NCI-H446 treated with DMSO at 0.1 percent for 48 hours (cell line): ENCODE results near the gene ZP3.
"Not testable (repeated sequence)": the region's sequence is repeated elsewhere in the genome, so short reads cannot be mapped to it uniquely, and the experiment has no call there.

Experiments used
- DNase-seq: peaks from one replicate; lab custom pipeline; 2025; lab: John Stamatoyannopoulos, UW

Gene ZP3

DNA sequence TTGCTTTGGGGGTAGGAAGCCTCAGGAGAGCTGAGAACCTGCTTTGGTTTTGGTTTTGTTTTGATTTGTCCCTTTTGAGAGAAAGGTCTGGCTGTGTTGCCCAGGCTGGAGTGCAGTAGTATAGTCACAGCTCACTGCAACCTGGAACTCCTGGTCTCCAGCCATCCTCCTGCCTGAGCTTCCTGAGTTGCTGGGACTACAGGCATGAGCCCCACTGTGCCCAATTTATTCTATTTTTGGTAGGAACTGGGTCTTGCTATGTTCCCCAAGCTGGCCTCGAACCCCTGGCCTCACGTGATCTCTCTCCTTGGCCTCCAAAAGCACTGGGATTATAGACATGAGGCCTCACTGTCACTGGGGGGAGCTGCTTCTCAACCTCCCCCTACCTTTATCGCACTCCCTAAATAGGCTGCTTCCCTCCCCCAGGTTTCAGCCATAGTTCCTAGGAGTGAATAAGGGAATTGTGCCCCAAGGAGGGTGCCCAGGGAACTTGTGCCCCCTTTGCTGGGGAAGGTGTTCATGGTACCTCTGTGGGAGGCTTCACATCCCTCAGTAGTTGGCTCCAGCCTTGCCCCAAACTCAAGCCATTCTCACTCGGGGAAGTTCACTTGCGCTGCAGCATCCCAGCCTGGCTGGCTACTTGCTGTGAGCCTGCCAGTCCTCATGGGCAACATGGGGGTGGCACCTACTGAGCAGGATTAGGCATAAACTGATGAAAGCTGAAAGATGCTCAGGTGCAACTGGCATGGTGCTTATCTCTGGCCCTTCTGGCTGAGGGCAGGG is 18.1 kb downstream of the ZP3 start:
- not testable (repeated sequence) for DNase-seq

GRCh38 chr7:76443846-76444245 is 19.1 kb downstream of the ZP3 start:
- DNase-seq: not testable (repeated sequence)

DNA sequence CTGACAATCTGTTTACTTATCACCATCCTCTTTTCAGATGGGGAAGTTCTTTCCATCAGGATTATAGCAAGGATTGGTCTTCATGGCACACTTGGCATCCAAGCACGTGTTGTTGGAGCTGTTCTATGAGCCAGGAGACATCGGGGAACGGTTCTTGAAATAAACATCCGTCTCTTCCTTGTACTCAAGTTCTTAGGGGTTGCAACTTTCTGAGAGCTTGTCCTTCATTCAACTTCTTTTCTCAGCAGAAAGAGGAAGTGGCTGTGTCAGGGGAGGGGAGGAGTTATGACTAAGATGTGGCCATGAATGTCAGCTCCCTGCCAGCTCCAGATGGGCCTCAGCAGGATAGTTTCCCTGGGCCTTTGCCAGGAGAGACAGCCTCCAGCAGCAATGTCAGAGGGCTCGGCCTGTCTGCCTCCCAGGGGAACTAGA is 20.8 kb downstream of the ZP3 start:
- DNase-seq: peak; percentile 35

DNA sequence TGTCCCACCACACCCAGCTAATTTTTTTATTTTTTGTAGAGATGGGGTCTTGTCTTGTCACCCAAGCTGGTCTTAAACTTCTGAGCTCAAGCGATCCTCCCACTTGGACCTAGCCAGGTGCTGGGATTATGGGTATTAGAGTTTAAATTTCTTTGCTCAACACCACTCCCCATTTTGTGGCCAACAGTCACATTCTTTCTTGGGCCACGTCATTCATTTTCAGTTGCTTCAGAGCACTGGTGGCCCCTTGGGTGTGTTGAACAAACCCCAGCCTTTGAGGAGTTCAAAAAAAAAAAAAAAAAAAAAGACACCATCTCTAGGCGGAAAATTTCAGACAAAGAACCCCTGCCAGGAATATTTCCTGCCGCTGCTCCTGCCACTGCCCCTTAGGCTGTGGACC is 32.3 kb downstream of the ZP3 start:
- DNase-seq: not testable (repeated sequence)

DNA sequence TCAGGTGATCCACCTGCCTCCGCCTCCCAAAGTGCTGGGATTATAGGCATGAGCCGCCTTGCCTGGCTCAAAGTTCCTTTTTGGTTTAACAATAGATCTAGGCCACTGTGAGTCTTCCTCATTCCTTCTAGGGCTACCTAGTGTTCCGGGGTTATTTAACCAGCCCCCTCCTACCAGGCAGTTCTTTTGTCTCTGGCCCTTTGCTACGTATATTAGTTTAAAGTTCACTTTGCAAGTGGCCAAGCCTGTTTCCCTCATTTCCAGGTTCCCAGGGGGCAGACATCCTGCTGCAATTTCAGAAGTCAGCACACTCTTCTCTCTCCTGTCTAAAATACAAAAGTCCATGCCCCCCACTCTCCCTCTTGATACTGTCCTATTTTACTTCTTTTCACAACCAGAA is 33.8 kb downstream of the ZP3 start:
- DNase-seq: not testable (repeated sequence)

DNA sequence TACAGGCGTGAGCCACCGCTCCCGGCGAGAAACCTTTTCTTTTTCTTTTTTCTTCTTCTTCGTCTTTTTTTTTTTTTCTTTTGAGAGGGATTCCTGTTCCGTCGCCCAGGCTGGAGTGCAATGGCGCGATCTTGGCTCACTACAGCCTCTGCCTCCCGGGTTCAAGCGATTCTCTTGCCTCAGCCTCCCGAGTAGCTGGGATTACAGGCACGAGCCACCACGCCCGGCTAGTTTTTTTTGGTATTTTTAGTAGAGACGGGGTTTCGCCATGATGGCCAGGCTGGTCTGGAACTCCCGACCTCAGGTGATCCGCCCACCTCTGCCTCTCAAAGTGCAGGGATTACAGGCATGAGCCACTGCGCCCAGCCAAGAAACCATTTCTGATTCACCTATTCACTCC is 36.0 kb downstream of the ZP3 start:
- not testable (repeated sequence) for DNase-seq

DNA sequence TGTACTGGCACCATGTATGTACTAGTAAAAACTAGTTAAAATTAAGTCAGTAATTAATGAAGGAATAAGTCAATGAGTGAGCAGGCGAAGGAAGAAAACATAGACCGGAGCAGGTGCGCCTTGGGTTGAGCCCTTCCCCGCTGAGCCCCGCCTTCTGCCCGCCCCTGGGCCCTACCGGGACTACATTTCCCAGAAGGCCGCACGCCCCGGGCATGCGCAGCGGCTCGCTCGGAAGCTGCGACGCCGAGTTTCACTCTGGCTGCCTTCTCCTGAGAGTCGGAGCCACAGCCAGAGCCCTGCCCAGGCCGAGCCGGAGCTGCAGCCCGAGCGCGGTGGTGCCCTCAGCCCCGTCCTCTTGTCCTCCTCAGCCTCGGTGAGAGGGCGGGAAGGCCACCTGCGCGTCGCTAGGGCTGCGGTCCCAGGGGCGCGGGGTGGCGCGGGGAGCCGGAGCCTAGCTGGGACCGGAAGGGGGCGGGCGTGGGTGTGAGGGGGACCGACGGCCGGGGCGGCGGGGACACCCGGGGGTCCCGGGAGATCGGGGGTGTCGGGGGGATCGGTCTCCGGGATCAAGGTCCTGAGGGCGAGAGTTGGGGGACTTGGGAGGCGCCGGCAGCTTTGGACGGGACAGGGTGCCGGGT is 36.8 kb downstream of the ZP3 start, which contains the start of gene DTX2:
TSS of gene DTX2 (plus strand) at position 246 of the 638 bp plus-strand sequence. CDS start 18,801 bp downstream, outside the sequence.
- DNase-seq: not testable (repeated sequence)

- not testable (repeated sequence) for DNase-seq
Measured at GRCh38 chr7:76462271-76462882, 37.6 kb downstream of the ZP3 start.

- DNase-seq: not testable (repeated sequence)
Measured at GRCh38 chr7:76464959-76465358, 40.2 kb downstream of the ZP3 start.

DNA sequence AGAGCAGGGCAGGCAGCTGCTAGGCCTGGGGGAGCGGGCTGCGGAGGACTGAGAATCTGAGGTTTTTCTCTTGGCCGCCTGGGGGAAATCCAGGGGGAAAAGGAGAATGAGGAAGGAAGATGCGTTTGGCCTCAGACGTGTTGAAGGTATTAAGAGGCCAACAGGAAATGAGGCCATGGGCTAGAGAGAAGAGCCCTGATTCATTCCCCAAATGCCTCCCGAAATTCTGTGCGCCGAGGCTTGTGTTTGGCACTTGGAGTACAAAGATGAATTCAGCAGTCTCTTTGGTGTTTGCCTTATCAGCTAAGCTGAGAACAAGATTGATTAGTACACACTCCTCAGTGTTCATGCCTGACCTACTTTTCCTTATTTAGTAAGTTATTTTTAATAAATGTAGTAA is 41.2 kb downstream of the ZP3 start:
- DNase-seq: not testable (repeated sequence)

- not testable (repeated sequence) for DNase-seq
Measured at GRCh38 chr7:76467743-76468404, 43.1 kb downstream of the ZP3 start.

DNA sequence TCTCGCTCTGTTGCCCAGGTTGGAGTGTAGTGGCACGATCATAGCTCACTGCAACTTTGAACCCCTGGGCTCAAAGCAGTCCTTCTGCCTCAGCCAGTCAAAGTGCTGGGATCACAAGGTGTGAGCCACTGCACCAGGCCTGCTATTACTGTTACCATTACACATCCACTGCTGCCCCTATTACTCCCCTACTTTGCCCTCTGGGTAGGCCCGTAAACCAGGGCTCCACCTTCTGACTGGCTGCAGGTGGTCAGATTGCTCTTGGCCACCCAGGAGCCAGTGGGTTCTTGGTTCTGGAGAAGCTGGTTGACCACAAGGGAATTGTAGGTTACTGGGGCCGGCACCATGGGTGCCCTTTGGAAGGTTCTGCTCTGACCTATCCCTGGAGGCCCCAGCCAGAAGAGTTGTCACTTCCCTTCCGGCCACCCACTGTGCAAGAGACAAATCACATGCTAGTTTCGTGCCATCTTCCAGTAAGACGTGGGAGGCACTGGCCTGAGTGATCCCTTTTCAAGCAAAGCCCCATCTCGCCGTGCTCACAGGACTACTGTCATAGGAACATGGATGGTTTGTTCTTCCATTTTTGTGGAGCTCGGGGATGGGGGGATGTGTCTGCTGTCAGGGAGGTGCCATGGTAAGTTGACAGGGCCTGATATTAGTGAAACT is 46.9 kb downstream of the ZP3 start:
- DNase-seq: not testable (repeated sequence)

DNA sequence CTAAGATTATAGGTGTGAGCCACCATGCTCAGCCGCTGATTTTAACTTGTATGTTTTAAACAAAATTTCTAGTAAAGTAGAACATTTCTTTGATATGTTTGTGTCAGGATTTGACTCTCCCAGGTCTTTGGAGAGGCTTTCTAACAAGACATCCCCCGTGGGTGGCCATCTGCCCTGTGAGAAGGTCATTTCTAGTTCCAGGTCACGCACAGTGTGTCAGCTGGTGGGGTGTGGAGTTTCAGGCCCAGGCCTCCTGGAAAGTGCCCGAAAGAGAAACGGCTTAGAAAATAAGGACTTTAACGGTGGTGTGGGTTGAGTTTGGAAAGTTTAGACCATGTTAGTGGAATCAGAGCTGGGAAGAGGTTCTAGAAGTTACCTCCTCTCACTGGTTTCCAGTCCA is 48.3 kb downstream of the ZP3 start:
- DNase-seq: not testable (repeated sequence)

- DNase-seq: not testable (repeated sequence)
Measured at GRCh38 chr7:76476280-76476679, 51.5 kb downstream of the ZP3 start.

DNA sequence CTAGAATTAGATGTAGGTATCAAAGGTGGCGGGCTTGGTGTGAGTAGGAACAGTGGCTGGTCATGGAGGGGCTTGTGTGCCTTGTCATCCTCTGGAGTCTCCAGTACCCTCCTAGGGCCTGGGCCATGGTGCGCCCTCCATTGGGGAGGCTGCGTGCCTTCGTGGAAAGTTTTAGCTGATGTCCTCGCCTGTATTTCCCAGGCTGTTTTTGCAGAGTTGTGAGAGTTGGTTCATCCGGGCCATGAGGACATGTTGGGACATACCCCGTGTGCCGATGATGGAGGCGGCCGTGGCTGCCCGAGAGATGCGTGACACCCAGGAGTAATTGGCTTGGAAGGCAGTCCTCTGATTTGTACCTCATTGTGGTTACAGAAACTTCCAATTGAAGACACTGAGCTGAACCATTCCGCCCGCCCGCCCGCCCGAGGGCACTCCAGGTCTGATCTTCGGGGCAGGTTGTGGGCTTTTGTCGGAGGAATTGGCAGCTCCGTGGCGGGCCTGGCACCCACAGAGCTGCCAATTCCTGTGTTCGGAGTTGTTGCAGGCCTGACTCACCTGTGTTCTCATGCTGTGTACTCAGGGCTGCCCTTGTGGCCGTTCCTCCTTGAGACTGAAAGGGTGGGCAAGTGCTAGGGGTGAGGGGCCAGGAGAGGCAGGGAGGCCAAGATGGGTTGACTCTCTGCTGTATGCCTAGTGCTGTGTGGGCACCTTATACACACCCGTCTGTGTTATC is 52.2 kb downstream of the ZP3 start:
- not testable (repeated sequence) for DNase-seq

DNA sequence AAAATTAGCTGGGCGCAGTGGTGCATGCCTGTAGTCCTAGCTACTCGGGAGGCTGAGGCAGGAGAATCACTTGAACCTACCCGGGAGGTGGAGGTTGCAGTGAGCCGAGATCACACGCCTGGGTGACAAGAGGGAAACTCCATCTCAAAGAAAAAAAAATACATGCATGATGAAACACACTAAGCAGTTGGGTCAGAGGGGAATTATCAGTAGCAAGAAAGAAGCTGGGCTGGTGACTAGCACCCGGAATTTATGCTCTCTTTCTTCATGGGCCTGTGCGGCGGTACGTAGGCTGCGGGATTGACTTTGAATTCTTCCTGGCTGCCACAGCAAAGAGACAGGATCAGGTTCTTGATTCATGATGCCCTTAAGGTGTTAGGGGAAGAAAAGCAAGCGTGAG is 54.9 kb downstream of the ZP3 start:
- DNase-seq: not testable (repeated sequence)

GRCh38 chr7:76480403-76481253 is 55.9 kb downstream of the ZP3 start:
- not testable (repeated sequence) for DNase-seq

DNA sequence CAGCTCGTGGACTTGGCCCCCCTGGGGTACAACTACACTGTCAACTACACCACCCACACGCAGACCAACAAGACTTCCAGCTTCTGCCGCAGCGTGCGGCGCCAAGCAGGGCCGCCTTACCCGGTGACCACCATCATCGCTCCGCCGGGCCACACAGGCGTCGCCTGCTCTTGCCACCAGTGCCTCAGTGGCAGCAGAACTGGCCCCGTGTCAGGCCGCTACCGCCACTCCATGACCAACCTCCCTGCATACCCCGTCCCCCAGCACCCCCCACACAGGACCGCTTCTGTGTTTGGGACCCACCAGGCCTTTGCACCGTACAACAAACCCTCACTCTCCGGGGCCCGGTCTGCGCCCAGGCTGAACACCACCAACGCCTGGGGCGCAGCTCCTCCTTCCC is 57.9 kb downstream of the ZP3 start:
- not testable (repeated sequence) for DNase-seq

GRCh38 chr7:76483081-76483480 is 58.3 kb downstream of the ZP3 start:
- DNase-seq: not testable (repeated sequence)

DNA sequence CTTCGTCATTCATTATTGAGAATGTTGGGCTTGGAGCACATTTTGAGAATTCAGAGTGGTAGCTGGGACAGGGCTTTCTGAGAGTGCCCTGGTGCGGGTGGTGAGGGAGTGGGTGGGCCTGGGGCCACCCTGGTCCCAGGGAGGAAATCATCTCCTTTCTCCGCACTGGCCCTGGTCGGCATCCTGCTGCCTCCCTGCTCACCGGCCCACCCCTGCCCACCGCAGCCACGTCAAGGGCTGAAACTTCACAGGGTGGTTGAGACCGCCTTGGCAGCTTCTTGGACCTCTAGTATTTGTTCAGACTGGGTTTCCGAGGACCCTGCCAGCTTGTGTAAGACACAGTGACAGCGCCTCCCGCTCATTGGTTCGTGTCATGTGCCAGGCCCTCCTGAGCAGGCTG is 59.7 kb downstream of the ZP3 start:
- not testable (repeated sequence) for DNase-seq
